Hepatocyte (in vitro differentiated cells): ENCODE measurements around the gene GPR52. TPM values are rescaled to one million over a fixed set of nuclear protein-coding genes. Genes with fewer than 3 reads are reported as not detected.

Experiments used
- DNase-seq: peaks from one replicate; pipeline ENCODE4 v3.0.0-alpha.2; 2016; ENCODE audit warnings: low spot score
- H2AFZ ChIP-seq: fragments of 200-600 bp; sonication (generic); 2 replicates; pipeline ENCODE4 v1.6.0; 2016; ENCODE audit warnings: antibody characterized with exemption, mild to moderate bottlenecking
- H3K27ac ChIP-seq: fragments of 200-600 bp; sonication (generic); 2 replicates; pipeline ENCODE4 v1.5.1; 2016; ENCODE audit warnings: mild to moderate bottlenecking
- H3K27me3 ChIP-seq: fragments of 200-600 bp; sonication (generic); 2 replicates; pipeline ENCODE4 v1.6.1; 2016
- H3K36me3 ChIP-seq: fragments of 200-600 bp; sonication (generic); replicated peaks from 2 replicates; pipeline ENCODE4 v1.5.1; 2016; ENCODE audit warnings: low read depth; ENCODE audit not compliant: insufficient read depth
- H3K4me1 ChIP-seq: fragments of 200-600 bp; sonication (generic); 2 replicates; pipeline ENCODE4 v1.5.1; 2016; ENCODE audit warnings: mild to moderate bottlenecking, moderate library complexity; ENCODE audit not compliant: insufficient read depth
- H3K4me2 ChIP-seq: fragments of 200-600 bp; sonication (generic); 2 replicates; pipeline ENCODE4 v1.6.0; 2016
- H3K4me3 ChIP-seq: fragments of 200-600 bp; sonication (generic); 2 replicates; pipeline ENCODE4 v1.5.1; 2016; ENCODE audit warnings: mild to moderate bottlenecking
- H3K79me2 ChIP-seq: fragments of 200-600 bp; sonication (generic); 2 replicates; pipeline ENCODE4 v1.6.0; 2017; ENCODE audit warnings: mild to moderate bottlenecking
- H3K9me2 ChIP-seq: fragments of 200-600 bp; sonication (generic); replicated peaks from 2 replicates; pipeline ENCODE4 v1.6.0; 2017; ENCODE audit warnings: mild to moderate bottlenecking; ENCODE audit not compliant: insufficient read depth
- H3K9me3 ChIP-seq: fragments of 200-600 bp; sonication (generic); 2 replicates; pipeline ENCODE4 v1.5.1; 2016; ENCODE audit warnings: low read depth, mild to moderate bottlenecking
- H4K20me1 ChIP-seq: fragments of 200-600 bp; sonication (generic); 2 replicates; pipeline ENCODE4 v1.6.0; 2016; ENCODE audit warnings: mild to moderate bottlenecking; ENCODE audit not compliant: insufficient read depth, poor library complexity, severe bottlenecking
- CTCF ChIP-seq: fragments of 200-600 bp; sonication (generic); IDR thresholded peaks from 2 replicates; pipeline ENCODE4 v1.5.1; 2016; ENCODE audit warnings: antibody characterized with exemption, mild to moderate bottlenecking; ENCODE audit not compliant: poor library complexity
- EZH2 ChIP-seq: fragments of 200-600 bp; sonication (generic); IDR thresholded peaks from 2 replicates; pipeline ENCODE4 v1.6.1; 2016; ENCODE audit warnings: antibody characterized with exemption, mild to moderate bottlenecking, borderline replicate concordance
- EZH2phosphoT487 ChIP-seq: fragments of 200-600 bp; sonication (generic); IDR thresholded peaks from one replicate; pipeline ENCODE4 v1.6.1; 2018; ENCODE audit warnings: antibody characterized with exemption, mild to moderate bottlenecking, low read depth, moderate library complexity; ENCODE audit not compliant: unreplicated experiment, severe bottlenecking
- WGBS: methylation state at CpG from one replicate; pipeline ENCODE4 v1.1.6; 2016; ENCODE audit warnings: low lambda C conversion rate; ENCODE audit errors: missing lambda C conversion rate; 5-methylcytosine and 5-hydroxymethylcytosine counted together
- polyA plus RNA-seq: library from polyadenylated mRNA; unstranded; fragments of >200 nt; fragmentation: Nextera tagmentation; extraction: Ambion mirVana; gene quantifications from 2 replicates; pipeline ENCODE4 v1.2.1, GENCODE V29; 2016
- total RNA-seq: library from RNA; depleted of rRNA; stranded (reverse); fragments of >200 nt; gene quantifications from 2 replicates; pipeline ENCODE4 v1.2.3, GENCODE V29; 2014

Gene GPR52
- total and polyA plus RNA-seq, 2 experiments from 2014 or later = 1.6 TPM; not detected in 1

GRCh38 chr1:174415506-174415905 lies 32.3 kb upstream of the GPR52 start:
- no peaks in the 10 kb centered on the region for H3K79me2 ChIP-seq
- DNase-seq = no peak

GRCh38 chr1:174417921-174418320 lies 29.8 kb upstream of the GPR52 start:
- H3K4me3 ChIP-seq = no peak overlapping the region
- H3K36me3 ChIP-seq = no peaks in the 10 kb centered on the region
- H3K9me3 ChIP-seq = no peaks in the 10 kb centered on the region
- no peaks in the 10 kb centered on the region for H3K27me3 ChIP-seq
- H3K4me2 ChIP-seq = no peak overlapping the region
- DNase-seq = no peak
- no peak overlapping the region for H2AFZ ChIP-seq
- H4K20me1 ChIP-seq = no peaks in the 10 kb centered on the region
- WGBS = 84% methylated on average over 2 of the region's 2 CpGs
- H3K79me2 ChIP-seq = no peaks in the 10 kb centered on the region
- TF ChIP-seq EZH2 (no peak), CTCF (no peak), EZH2phosphoT487 (no peak)
- no peak overlapping the region for H3K27ac ChIP-seq
- no peaks in the 10 kb centered on the region for H3K9me2 ChIP-seq
- no peaks in the 10 kb centered on the region for H3K4me1 ChIP-seq

More at GRCh38 chr1:174415506-174415905, 32.3 kb upstream of the GPR52 start:
- WGBS = 92% methylated on average over 2 of the region's 2 CpGs
- H3K27me3 ChIP-seq = no peaks in the 10 kb centered on the region
- H3K4me3 ChIP-seq = no peak overlapping the region
- no peaks in the 10 kb centered on the region for H3K9me3 ChIP-seq
- no peaks in the 10 kb centered on the region for H3K4me1 ChIP-seq
- no peak overlapping the region for H3K4me2 ChIP-seq
- H3K9me2 ChIP-seq = no peaks in the 10 kb centered on the region
- no peak overlapping the region for H3K27ac ChIP-seq
- no peaks in the 10 kb centered on the region for H4K20me1 ChIP-seq
- TF ChIP-seq CTCF = no peak
- TF ChIP-seq EZH2phosphoT487 = no peak
- no peak for TF ChIP-seq EZH2
- H2AFZ ChIP-seq = no peak overlapping the region
- H3K36me3 ChIP-seq = no peaks in the 10 kb centered on the region

- Histone ChIP-seq H3K4me3 (no peak overlapping the region), H2AFZ (no peak overlapping the region), H3K9me2 (no peaks in the 10 kb centered on the region), H3K36me3 (no peaks in the 10 kb centered on the region), H3K9me3 (no peaks in the 10 kb centered on the region), H3K27me3 (no peaks in the 10 kb centered on the region), H3K79me2 (no peaks in the 10 kb centered on the region), H3K4me2 (no peak overlapping the region), H3K27ac (no peak overlapping the region), H4K20me1 (no peaks in the 10 kb centered on the region), H3K4me1 (no peaks in the 10 kb centered on the region)
- DNase-seq = no peak
- TF ChIP-seq EZH2 (no peak), EZH2phosphoT487 (no peak), CTCF (no peak)
Measured at GRCh38 chr1:174425121-174425520, 22.6 kb upstream of the GPR52 start.

- no peaks in the 10 kb centered on the region for H3K9me3 ChIP-seq
- WGBS = 75% methylated on average over 3 of the region's 3 CpGs
- no peaks in the 10 kb centered on the region for H4K20me1 ChIP-seq
- H2AFZ ChIP-seq = no peak overlapping the region
- H3K4me2 ChIP-seq = no peak overlapping the region
- H3K4me3 ChIP-seq = no peak overlapping the region
- TF ChIP-seq EZH2phosphoT487 (no peak), EZH2 (no peak), CTCF (no peak)
- no peak overlapping the region for H3K27ac ChIP-seq
- H3K79me2 ChIP-seq = no peaks in the 10 kb centered on the region
- H3K4me1 ChIP-seq = no peaks in the 10 kb centered on the region
- H3K9me2 ChIP-seq = no peaks in the 10 kb centered on the region
- DNase-seq = no peak
- no peaks in the 10 kb centered on the region for H3K36me3 ChIP-seq
- H3K27me3 ChIP-seq = no peaks in the 10 kb centered on the region
Measured at GRCh38 chr1:174426153-174426552, 21.6 kb upstream of the GPR52 start.
